Hepatic stellate cell (primary cell): ENCODE results near the gene ZNF283.

Experiments used
- DNase-seq: peaks from one replicate; pipeline ENCODE4 v3.0.0; 2011; ENCODE audit warnings: low spot score

ZNF283 gene

DNA sequence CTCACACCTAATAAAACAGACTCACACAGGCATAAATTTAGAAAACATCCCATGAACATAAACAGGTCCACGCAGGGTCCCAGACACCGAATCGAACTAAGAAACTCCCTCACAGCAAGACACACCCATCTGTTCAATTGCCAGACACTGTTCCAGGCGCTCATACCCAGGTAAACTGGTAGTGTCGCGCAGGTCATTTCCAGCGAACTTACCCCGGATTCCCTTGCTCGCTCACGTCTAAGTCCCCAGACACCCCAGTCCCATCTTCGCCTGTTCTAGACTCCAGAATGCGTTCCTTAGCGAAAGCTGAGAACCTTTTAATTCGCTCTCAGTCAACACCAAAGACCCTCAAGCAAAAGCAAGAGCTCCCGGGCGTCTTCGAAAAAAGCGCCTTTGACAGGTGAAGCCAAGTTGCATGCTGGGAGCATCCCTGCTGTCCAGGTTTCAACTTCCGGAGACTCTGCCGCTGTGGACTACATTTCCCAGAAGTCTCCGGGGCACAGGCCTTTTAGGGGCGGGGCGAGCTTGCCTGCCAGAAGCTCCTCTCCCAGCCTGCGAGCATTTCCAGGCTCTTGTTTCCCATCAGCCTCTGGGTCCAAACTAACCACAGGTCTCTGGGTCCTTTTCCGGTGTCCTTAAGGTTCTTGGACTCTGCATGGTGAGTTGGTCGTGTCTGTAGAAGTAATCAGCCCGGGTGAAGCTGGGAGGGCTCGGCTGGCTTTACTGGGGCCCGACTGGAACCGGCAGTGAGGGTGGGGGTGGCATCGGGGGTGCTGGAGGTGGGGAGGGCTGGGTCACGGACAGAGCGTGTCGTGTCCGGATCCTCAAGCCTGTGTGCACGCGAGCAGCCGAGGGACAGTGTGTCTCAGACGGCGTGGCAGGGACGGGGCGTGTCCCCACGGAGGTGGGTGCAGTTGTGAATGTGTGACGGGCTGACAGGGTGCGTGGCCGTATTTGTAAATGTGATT lies at the start of gene ZNF283:
Gene ZNF283, plus strand, starts transcription at position 535 of the 968 bp plus-strand sequence. CDS start 6,184 bp downstream, outside the sequence.
- DNase-seq: peak; percentile 84

DNA sequence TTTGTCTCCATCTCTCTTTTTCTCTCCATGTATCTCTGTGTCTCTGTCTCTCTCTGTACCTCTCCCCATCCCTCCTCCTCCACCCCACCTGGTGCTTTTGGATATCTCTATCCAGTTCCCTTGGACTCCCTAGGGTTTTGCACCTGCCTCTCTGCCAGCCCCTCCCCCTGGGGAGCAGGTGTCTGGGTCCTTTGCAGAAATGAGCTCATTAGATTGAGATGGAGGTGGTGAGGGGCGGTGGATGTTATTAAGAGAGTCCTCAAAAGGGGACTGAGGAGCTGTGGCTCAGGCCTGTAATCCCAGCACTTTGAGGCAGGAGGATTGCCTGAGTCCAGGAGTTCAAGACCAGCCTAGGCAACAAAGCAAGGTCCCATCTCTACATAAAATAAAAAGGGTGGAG lies 48.5 kb upstream of the ZNF283 start:
- no peak for DNase-seq

- no peak for DNase-seq
Measured at GRCh38 chr19:43779147-43779819, 47.8 kb upstream of the ZNF283 start.

- no peak for DNase-seq
Measured at GRCh38 chr19:43779820-43780219, 47.3 kb upstream of the ZNF283 start.

DNA sequence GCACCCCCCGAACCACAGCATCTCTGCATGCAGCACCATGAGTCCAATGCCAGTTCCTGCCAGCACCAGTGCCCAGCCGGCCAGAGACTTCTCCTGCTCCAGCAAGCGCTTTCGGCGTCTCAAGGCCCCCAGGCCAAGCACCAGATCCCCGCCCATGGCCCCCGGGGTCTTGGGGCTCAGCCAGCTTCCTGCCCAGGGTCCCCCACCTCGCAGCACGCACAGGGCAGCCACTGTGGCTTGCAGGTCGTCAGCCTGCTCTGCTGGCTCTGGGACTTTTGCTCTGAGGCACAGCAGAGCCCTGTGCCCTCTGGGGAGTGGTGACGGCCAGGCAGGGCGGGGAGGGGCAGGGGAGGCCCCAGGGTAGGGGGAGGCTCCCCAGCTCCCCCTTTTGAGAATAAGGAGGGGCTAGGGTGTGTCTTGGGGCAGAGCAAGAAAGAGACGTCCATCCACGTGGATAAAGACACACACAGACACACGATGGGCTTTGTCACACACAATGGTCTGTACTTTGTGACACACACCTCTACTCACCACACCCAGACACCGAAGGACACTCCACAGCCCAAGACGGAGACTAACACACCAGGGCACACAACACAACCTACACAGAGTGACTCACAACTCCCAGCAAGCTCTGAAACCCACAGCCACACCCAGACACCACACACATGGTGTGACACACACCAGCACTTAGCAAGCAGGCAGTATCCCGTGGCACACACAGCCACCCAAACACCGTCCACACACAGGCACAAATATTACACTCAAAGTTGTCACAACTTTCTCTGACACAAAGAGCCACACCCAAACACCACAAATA lies 46.2 kb upstream of the ZNF283 start, which contains the start of gene KCNN4:
Gene KCNN4, minus strand, starts transcription at position 268 of the 820 bp plus-strand sequence. Its CDS starts 112 bp downstream, at position 156.
- peak; percentile 51 for DNase-seq

DNA sequence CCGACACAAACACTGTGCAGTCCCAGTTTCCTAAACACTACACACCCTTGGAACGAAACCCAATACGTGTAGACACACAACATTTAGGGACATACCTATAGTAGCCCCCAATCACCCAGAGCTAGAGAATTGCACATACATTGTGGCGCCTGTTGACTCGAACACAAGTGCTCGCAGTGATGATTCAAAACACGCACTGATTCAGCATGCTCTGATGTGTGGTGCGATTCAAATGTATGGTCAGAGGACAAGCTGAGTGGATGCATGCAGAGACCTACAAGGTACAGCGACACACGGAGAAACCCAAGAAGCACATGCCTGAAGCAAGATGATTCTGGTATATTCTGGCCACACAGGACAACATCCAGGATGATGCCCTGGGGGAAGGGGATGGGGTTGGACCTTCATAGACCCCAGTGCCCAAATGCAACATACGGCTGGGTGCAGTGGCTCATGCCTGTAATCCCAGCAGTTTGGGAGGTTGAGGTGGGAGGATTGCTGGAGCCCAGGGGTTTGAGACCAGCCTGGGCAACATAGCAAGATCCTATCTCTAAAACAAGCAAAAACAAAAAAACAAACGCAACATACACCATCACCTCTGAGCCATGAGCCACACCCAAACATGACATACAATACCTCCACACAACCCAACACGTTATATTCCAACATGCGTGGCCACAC lies 45.4 kb upstream of the ZNF283 start:
- no peak for DNase-seq

DNA sequence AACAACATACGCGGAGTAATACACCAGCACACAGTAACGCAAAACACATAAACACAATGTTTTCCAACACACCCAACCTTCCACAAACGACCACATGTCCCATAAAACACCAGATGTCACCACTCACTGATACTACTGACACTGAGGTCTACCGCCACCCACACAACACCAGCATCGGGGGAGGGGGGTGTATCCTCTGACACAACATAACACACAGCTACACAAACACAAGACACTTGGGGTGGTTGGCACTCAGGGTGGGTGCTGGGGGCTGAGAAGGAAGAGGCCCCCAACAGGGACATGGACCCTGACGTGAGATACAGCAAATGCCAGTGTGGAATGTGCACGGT lies 44.8 kb upstream of the ZNF283 start:
- DNase-seq: no peak

GRCh38 chr19:43782689-43783231 lies 44.4 kb upstream of the ZNF283 start:
- DNase-seq: no peak

DNA sequence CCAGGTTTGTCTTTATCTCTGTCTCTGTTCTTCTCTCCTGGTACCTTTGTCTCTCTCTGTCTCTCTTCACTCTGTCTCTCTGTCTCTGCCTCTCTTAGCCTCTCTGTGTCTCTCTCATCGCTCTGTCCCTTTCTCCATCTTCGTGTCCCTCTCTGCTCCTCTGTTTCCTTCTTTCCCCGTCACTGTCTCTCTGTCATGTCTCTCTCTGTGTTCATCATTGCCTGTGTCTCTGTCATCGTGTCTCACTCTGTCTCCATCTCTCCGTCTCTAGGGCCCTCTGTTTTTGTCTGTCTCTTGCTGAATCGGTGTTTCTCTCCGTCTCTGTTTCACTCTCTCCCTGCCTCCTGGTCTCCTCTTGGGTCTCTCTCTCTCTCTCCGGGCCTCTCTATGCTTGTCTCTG lies 43.5 kb upstream of the ZNF283 start:
- DNase-seq: no peak

DNA sequence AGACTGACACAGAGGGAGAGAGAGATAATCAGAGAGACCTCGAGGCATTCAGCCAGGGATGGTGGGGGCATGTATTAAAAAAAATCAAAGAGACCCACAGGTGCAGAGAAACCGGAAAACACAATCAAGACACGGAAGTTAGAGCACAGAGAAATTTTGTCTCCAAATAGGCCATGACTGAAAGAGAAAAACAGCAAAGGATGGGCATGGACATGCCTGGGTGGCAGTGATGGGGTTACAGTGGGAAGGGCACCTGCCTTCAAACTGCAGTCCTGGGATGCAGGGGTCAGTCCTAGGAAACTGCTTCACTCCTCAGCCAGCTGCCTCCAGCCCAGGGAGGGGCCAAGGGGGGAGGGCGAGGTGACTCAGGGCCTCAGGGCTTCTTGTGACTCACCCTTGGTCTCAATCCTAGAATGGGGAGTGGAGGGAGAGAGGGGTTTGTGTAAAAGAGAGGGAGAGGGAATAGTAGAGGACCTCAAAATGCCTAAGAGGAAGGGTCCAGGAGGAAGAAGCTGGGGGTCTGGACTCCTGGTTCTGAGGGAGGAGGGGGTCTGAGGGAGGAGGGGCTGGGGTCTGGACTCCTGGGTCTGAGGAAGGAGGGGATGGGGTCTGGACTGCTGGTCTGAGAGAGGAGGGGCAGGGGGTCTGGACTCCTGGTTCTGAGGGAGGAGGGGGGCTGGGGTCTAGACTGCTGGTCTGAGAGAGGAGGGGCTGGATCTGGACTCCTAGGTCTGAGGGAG lies 42.7 kb upstream of the ZNF283 start:
- DNase-seq: peak; percentile 84

DNA sequence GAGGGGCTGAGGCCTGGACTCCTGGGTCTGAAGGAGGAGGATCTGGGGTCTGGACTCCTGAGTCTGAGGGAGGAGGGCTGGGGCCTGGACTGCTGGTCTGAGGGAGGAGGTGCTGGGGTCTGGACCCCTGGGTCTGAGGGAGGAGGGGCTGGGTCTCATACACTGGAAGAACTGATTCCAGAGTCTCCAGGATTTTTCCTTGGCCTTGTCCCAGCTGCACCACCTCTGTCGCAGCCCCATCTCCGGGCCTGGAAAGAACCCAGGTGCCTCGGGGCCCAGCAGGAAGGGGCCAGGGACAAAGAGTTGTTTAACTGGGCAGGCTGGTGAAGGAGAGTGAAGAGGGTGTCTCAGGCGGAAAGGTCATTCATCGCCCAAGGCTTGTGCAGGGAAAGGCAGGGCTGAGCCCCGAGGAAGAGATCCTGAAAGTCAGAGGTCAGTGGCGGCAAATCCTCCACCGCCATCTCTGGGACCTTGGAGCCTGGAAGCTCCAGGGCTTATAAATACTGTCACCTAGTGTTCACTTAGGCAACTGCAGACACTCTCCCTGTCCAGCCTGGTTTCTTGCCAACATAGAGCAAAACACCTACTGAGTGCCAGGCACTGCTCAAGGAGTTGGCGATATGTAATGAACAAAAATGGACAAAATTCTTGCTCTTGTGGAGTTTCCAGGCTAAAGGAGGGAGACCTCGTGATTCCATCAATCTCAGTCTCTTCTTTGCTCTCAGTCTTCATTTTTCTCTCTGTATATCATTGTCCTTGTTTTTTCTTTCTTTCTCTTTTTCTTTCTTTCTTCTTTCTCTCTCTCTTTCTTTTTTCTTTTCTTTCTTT lies 41.9 kb upstream of the ZNF283 start:
- peak; percentile 70 for DNase-seq

DNA sequence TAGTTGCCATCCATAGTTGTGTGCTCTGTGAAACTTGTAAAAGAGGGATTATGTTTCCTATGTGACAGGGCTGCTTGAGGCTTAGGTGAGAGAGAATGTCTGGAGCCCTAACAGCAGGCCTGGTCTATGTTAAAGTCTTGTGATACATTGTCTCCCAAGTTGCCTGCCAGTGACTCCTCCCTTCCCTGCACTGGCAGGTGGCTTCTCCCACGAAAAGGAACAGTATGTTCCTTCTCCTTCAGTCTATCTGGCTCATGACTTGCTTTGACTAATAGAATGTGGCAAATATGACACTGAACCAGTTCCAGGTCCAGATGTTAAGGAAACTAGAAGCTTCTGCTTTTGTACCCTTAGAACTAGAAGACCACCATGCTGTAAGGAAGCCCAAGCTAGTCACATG lies 40.5 kb upstream of the ZNF283 start:
- DNase-seq: no peak

- no peak for DNase-seq
Measured at GRCh38 chr19:43789029-43789428, 38.1 kb upstream of the ZNF283 start.

GRCh38 chr19:43790587-43790986 lies 36.5 kb upstream of the ZNF283 start:
- DNase-seq: no peak

- DNase-seq: no peak
Measured at GRCh38 chr19:43797118-43797517, 30.0 kb upstream of the ZNF283 start.

- DNase-seq: no peak
Measured at GRCh38 chr19:43797556-43797955, 29.6 kb upstream of the ZNF283 start.

- no peak for DNase-seq
Measured at GRCh38 chr19:43798026-43798545, 29.0 kb upstream of the ZNF283 start.

- DNase-seq: no peak
Measured at GRCh38 chr19:43798546-43799409, 28.3 kb upstream of the ZNF283 start.
